CD4-positive, alpha-beta memory T cell (primary cell): ENCODE measurements around the gene ADGRG3. TPM values are rescaled to one million over a fixed set of nuclear protein-coding genes. Genes with fewer than 3 reads are reported as not detected.

ENCODE experiments used
- CTCF ChIA-PET: fragments of 350-600 bp; sonication (Branson Sonifier 250); formaldehyde crosslinking; loops from one replicate; lab custom pipeline; 2021; ENCODE audit warnings: inconsistent platforms; ENCODE audit not compliant: partially characterized antibody; lab: Charles Lee
- POLR2A ChIA-PET: fragments of 350-600 bp; sonication (Branson Sonifier 250); formaldehyde crosslinking; loops from one replicate; lab custom pipeline; 2021; ENCODE audit not compliant: partially characterized antibody; lab: Charles Lee
- DNase-seq, 5 donors: peaks; one replicate each; pipeline versions ENCODE4 v3.0.0 to v3.0.0-alpha.2; 2020 to 2022; ENCODE audit warnings: mixed read lengths in 1 of 5
- H3K27ac ChIP-seq: one replicate; pipeline ENCODE4 v1.7.0; 2013; ENCODE audit warnings: low read depth, low read length
- H3K27me3 ChIP-seq: 2 replicates; pipeline ENCODE4 v1.7.0; 2013; ENCODE audit warnings: mild to moderate bottlenecking, low read length, moderate library complexity; ENCODE audit not compliant: insufficient read depth
- H3K36me3 ChIP-seq: 2 replicates; pipeline ENCODE4 v1.7.0; 2013; ENCODE audit warnings: mild to moderate bottlenecking, low read length, moderate library complexity; ENCODE audit not compliant: insufficient read depth
- H3K4me1 ChIP-seq: 2 replicates; pipeline ENCODE4 v1.7.0; 2013; ENCODE audit warnings: mild to moderate bottlenecking, low read length, moderate library complexity; ENCODE audit not compliant: insufficient read depth
- H3K4me3 ChIP-seq, 2 donors: one replicate each; pipeline ENCODE4 v1.7.0; 2013; ENCODE audit warnings: low read length in 2 of 2, mild to moderate bottlenecking in 1 of 2
- H3K9me3 ChIP-seq, 2 donors: one replicate each; pipeline ENCODE4 v1.7.0; 2013; ENCODE audit warnings: low read length in 2 of 2, control low read depth in 1 of 2; ENCODE audit not compliant: control insufficient read depth in 1 of 2
- H3K27ac Mint-ChIP-seq, 7 donors: one replicate each; pipeline ENCODE4 v1.8.0; 2020 to 2021; ENCODE audit warnings: mixed read lengths in 7 of 7, mild to moderate bottlenecking in 6 of 7, inconsistent platforms in 3 of 7, moderate library complexity in 3 of 7
- H3K27me3 Mint-ChIP-seq, 2 donors: one replicate each; pipeline ENCODE4 v1.8.0; 2020 to 2021; ENCODE audit warnings: mixed read lengths in 2 of 2
- H3K36me3 Mint-ChIP-seq, 2 donors: one replicate each; pipeline ENCODE4 v1.8.0; 2020 to 2021; ENCODE audit warnings: mixed read lengths in 2 of 2, inconsistent platforms in 1 of 2, mild to moderate bottlenecking in 1 of 2
- H3K4me1 Mint-ChIP-seq, 4 donors: one replicate each; pipeline ENCODE4 v1.8.0; 2020 to 2021; ENCODE audit warnings: mixed read lengths in 4 of 4, mild to moderate bottlenecking in 1 of 4
- H3K4me3 Mint-ChIP-seq, 8 donors: one replicate each; pipeline ENCODE4 v1.8.0; 2020 to 2021; ENCODE audit warnings: mixed read lengths in 8 of 8, mild to moderate bottlenecking in 7 of 8, moderate library complexity in 6 of 8, inconsistent platforms in 3 of 8
- H3K9me3 Mint-ChIP-seq, 8 donors: one replicate each; pipeline ENCODE4 v1.8.0; 2020 to 2021; ENCODE audit warnings: mixed read lengths in 8 of 8, mild to moderate bottlenecking in 5 of 8, inconsistent platforms in 3 of 8, moderate library complexity in 1 of 8
- intact Hi-C: fragments of 100-400 bp; cut with micrococcal nuclease; formaldehyde crosslinking; loops from one replicate; pipeline ENCODE4 v1.15.1; 2023
- polyA plus RNA-seq, 2 donors: library from polyadenylated mRNA; unstranded; fragments of 300-500 nt; fragmentation: Illumina TruSeq; gene quantifications; one replicate each; pipeline ENCODE4 v1.2.3, GENCODE V29; 2021
- total RNA-seq, 2 experiments: library from RNA; stranded (reverse); gene quantifications; one replicate each; pipeline ENCODE4 v1.2.3, GENCODE V29; 2021

The ADGRG3 gene
- total and polyA plus RNA-seq, 4 experiments from 2014 or later, result not detected

GRCh38 chr16:57689762-57690558, 21.9 kb downstream of the ADGRG3 start:
- Mint-ChIP-seq H3K27ac (peak overlapping the region in 5 of 7 donors; percentile 8 to 84 (median 71)), H3K9me3 (no peaks in the 10 kb centered on the region), H3K4me1 (peaks cover 6 to 20% (median 8%) of the 10 kb centered on the region in 4 donors), H3K27me3 (peaks cover 4 to 6% of the 10 kb centered on the region in 2 donors), H3K36me3 (no peaks in the 10 kb centered on the region), H3K4me3 (peak overlapping the region in 4 of 8 donors; percentile 33 to 51 (median 40))
- peaks cover 15% of the 10 kb centered on the region for H3K4me1 ChIP-seq
- no peak overlapping the region for H3K27ac ChIP-seq
- peak in 4 of 5 donors; percentile 12 to 49 (median 32) for DNase-seq
- no peaks in the 10 kb centered on the region for H3K9me3 ChIP-seq
- POLR2A ChIA-PET, result interaction anchor here (0.7 kb wide), 1 partner anchor 45 kb away, joined by 3 read pairs; the partner anchor contains the start of gene KATNB1
- intact Hi-C loops, result no loop called here
- no peak overlapping the region for H3K4me3 ChIP-seq
- CTCF ChIA-PET, result no interaction called here
- H3K36me3 ChIP-seq, result no peaks in the 10 kb centered on the region
- H3K27me3 ChIP-seq, result no peaks in the 10 kb centered on the region

GRCh38 chr16:57690782-57691471, 22.8 kb downstream of the ADGRG3 start:
- no peaks in the 10 kb centered on the region for H3K36me3 ChIP-seq
- H3K27ac ChIP-seq, result no peak overlapping the region
- no peaks in the 10 kb centered on the region for H3K36me3 Mint-ChIP-seq
- H3K27me3 ChIP-seq, result no peaks in the 10 kb centered on the region
- no peak overlapping the region for H3K4me3 Mint-ChIP-seq
- intact Hi-C loops, result no loop called here
- H3K27ac Mint-ChIP-seq, result no peak overlapping the region
- H3K4me1 ChIP-seq, result peaks cover 15% of the 10 kb centered on the region
- H3K9me3 ChIP-seq, result no peaks in the 10 kb centered on the region
- no peaks in the 10 kb centered on the region for H3K9me3 Mint-ChIP-seq
- H3K4me1 Mint-ChIP-seq, result peaks cover 6 to 20% (median 8%) of the 10 kb centered on the region in 4 donors
- ChIA-PET CTCF (no interaction called here), POLR2A (interaction anchor here (0.5 kb wide), 1 partner anchor 16 kb away, joined by 4 read pairs; no protein-coding TSS in a partner anchor)
- H3K27me3 Mint-ChIP-seq, result peaks cover 4 to 6% of the 10 kb centered on the region in 2 donors
- DNase-seq, result no peak
- no peak overlapping the region for H3K4me3 ChIP-seq

GRCh38 chr16:57692636-57693035, 24.5 kb downstream of the ADGRG3 start:
- no peaks in the 10 kb centered on the region for H3K36me3 ChIP-seq
- no peaks in the 10 kb centered on the region for H3K27me3 ChIP-seq
- DNase-seq, result no peak
- intact Hi-C loops, result no loop called here
- H3K9me3 Mint-ChIP-seq, result no peaks in the 10 kb centered on the region
- H3K4me3 ChIP-seq, result no peak overlapping the region
- POLR2A ChIA-PET, result no interaction called here
- no peak overlapping the region for H3K27ac ChIP-seq
- no peaks in the 10 kb centered on the region for H3K36me3 Mint-ChIP-seq
- no peak overlapping the region for H3K4me3 Mint-ChIP-seq
- H3K27me3 Mint-ChIP-seq, result peaks cover 4 to 6% of the 10 kb centered on the region in 2 donors
- peaks cover 6 to 20% (median 8%) of the 10 kb centered on the region in 4 donors for H3K4me1 Mint-ChIP-seq
- H3K4me1 ChIP-seq, result peaks cover 15% of the 10 kb centered on the region
- no peaks in the 10 kb centered on the region for H3K9me3 ChIP-seq
- CTCF ChIA-PET, result no interaction called here
- no peak overlapping the region for H3K27ac Mint-ChIP-seq

- H3K27me3 Mint-ChIP-seq, result peaks cover 2 to 6% of the 10 kb centered on the region in 2 donors
- Histone ChIP-seq H3K36me3 (no peaks in the 10 kb centered on the region), H3K9me3 (no peaks in the 10 kb centered on the region), H3K4me1 (peaks cover 15% of the 10 kb centered on the region), H3K4me3 (no peak overlapping the region), H3K27me3 (no peaks in the 10 kb centered on the region), H3K27ac (no peak overlapping the region)
- H3K4me3 Mint-ChIP-seq, result no peak overlapping the region
- DNase-seq, result no peak
- H3K4me1 Mint-ChIP-seq, result peaks cover 6 to 13% (median 8%) of the 10 kb centered on the region in 4 donors
- CTCF ChIA-PET, result interaction anchor here (0.7 kb wide), 1 partner anchor 84 kb away, joined by 3 read pairs; no protein-coding TSS in a partner anchor
- H3K27ac Mint-ChIP-seq, result peak overlapping the region in 1 of 7 donors; percentile 29
- POLR2A ChIA-PET, result no interaction called here
- no peaks in the 10 kb centered on the region for H3K36me3 Mint-ChIP-seq
- intact Hi-C loops, result no loop called here
- no peaks in the 10 kb centered on the region for H3K9me3 Mint-ChIP-seq
Measured at GRCh38 chr16:57693550-57693949, 25.4 kb downstream of the ADGRG3 start.

- Histone ChIP-seq H3K4me1 (peaks cover 12% of the 10 kb centered on the region), H3K4me3 (no peak overlapping the region), H3K27me3 (no peaks in the 10 kb centered on the region), H3K27ac (no peak overlapping the region), H3K9me3 (no peaks in the 10 kb centered on the region), H3K36me3 (no peaks in the 10 kb centered on the region)
- H3K36me3 Mint-ChIP-seq, result no peaks in the 10 kb centered on the region
- no peak for DNase-seq
- ChIA-PET CTCF (interaction anchor here (0.7 kb wide), 1 partner anchor 84 kb away, joined by 3 read pairs; no protein-coding TSS in a partner anchor), POLR2A (no interaction called here)
- no peaks in the 10 kb centered on the region for H3K9me3 Mint-ChIP-seq
- no peak overlapping the region for H3K4me3 Mint-ChIP-seq
- H3K27me3 Mint-ChIP-seq, result peaks cover 2 to 4% of the 10 kb centered on the region in 2 donors
- intact Hi-C loops, result no loop called here
- peaks cover 5 to 11% (median 7%) of the 10 kb centered on the region in 4 donors for H3K4me1 Mint-ChIP-seq
- H3K27ac Mint-ChIP-seq, result no peak overlapping the region
Measured at GRCh38 chr16:57694231-57694724, 26.2 kb downstream of the ADGRG3 start.

GRCh38 chr16:57694725-57695679, 26.9 kb downstream of the ADGRG3 start, which contains the start of gene DRC7:
Gene DRC7 (plus strand): TSS chr16:57694806. CDS start chr16:57697950, 3,144 bp downstream.
- H3K36me3 ChIP-seq, result no peaks in the 10 kb centered on the region
- H3K27ac ChIP-seq, result no peak within 1 kb of the TSS
- Mint-ChIP-seq H3K27ac (peak within 1 kb of the TSS in 3 of 7 donors; percentile 15 to 77 (median 29)), H3K27me3 (peaks cover 0 to 2% of the 10 kb centered on the region in 2 donors), H3K9me3 (no peaks in the 10 kb centered on the region), H3K4me1 (peaks cover 1 to 4% (median 3%) of the 10 kb centered on the region in 4 donors), H3K36me3 (no peaks in the 10 kb centered on the region), H3K4me3 (peak within 1 kb of the TSS in 3 of 8 donors; percentile 3 to 52 (median 43))
- peaks cover 5% of the 10 kb centered on the region for H3K4me1 ChIP-seq
- no peaks in the 10 kb centered on the region for H3K27me3 ChIP-seq
- no peaks in the 10 kb centered on the region for H3K9me3 ChIP-seq
- DNase-seq, result peak in 1 of 5 donors; percentile 11
- POLR2A ChIA-PET, result no interaction called here
- H3K4me3 ChIP-seq, result no peak within 1 kb of the TSS
- CTCF ChIA-PET, result no interaction called here
- intact Hi-C loops, result no loop called here
